B cell (primary cell): ENCODE measurements around the gene ABCG1. TPM values are rescaled to one million over a fixed set of nuclear protein-coding genes. Genes with fewer than 3 reads are reported as not detected.

Experiments
- ATAC-seq: fragments of 200-7000 bp; cut with Tn5 transposase; one replicate; pipeline ENCODE4 v1.10.0; 2021; ENCODE audit warnings: low read depth, mild to moderate bottlenecking, moderate number of reproducible peaks, moderate library complexity
- CTCF ChIA-PET: fragments of 350-600 bp; sonication (Branson Sonifier 250); formaldehyde crosslinking; loops from one replicate; lab custom pipeline; 2021; ENCODE audit warnings: antibody characterized with exemption, inconsistent platforms; lab: Charles Lee
- POLR2A ChIA-PET: fragments of 350-600 bp; sonication (Branson Sonifier 250); formaldehyde crosslinking; loops from one replicate; lab custom pipeline; 2021; ENCODE audit warnings: antibody characterized with exemption; lab: Charles Lee
- DNase-seq: peaks from one replicate; pipeline ENCODE4 v3.0.0; 2013
- H2AFZ ChIP-seq: 2 replicates; pipeline ENCODE4 v1.6.1; 2012; ENCODE audit warnings: mild to moderate bottlenecking, low read depth, low read length; ENCODE audit not compliant: insufficient read depth, poor library complexity, severe bottlenecking
- H3K27ac ChIP-seq, 2 donors: 1 replicate in 1 of 2; 2 replicates in 1 of 2; pipeline ENCODE4 v1.5.1; 2012 to 2013; ENCODE audit warnings: low read length in 2 of 2, mild to moderate bottlenecking in 2 of 2, moderate library complexity in 1 of 2
- H3K27me3 ChIP-seq, 4 experiments: fragments of 200-600 bp in 1 of 4; sonication (generic) in 1 of 4; replicated peaks in 1 of 4; 1 replicate in 2 of 4; 2 replicates in 2 of 4; pipeline versions ENCODE4 v1.6.1 to v1.7.0; 2013 to 2016; ENCODE audit warnings: low read length in 3 of 4, mild to moderate bottlenecking in 2 of 4, mixed read lengths in 1 of 4, moderate library complexity in 1 of 4; ENCODE audit not compliant: insufficient read depth in 4 of 4, control insufficient read depth in 3 of 4; ENCODE audit errors: control extremely low read depth in 1 of 4
- H3K36me3 ChIP-seq, 2 experiments: replicated peaks in 1 of 2; 1 replicate in 1 of 2; 2 replicates in 1 of 2; pipeline versions ENCODE4 v1.6.1 to v1.7.1; 2013; ENCODE audit warnings: low read length in 1 of 2; ENCODE audit not compliant: insufficient read depth in 2 of 2, control insufficient read depth in 1 of 2; ENCODE audit errors: control extremely low read depth in 1 of 2, extremely low read depth in 1 of 2
- H3K4me1 ChIP-seq, 2 donors: fragments of 200-600 bp in 1 of 2; sonication (generic) in 1 of 2; 1 replicate in 1 of 2; 2 replicates in 1 of 2; pipeline versions ENCODE4 v1.5.1 to v1.6.1; 2013 to 2017; ENCODE audit warnings: low read length in 2 of 2; ENCODE audit not compliant: control insufficient read depth in 2 of 2, insufficient read depth in 2 of 2
- H3K4me2 ChIP-seq: replicated peaks from 2 replicates; pipeline ENCODE3; 2012; ENCODE audit warnings: mild to moderate bottlenecking, low read depth, low read length; ENCODE audit not compliant: poor library complexity, severe bottlenecking
- H3K4me3 ChIP-seq, 5 experiments: fragments of 200-600 bp in 1 of 5; sonication (generic) in 1 of 5; 1 replicate in 3 of 5; 2 replicates in 2 of 5; pipeline versions ENCODE4 v1.5.1 to v1.7.0; 2011 to 2016; ENCODE audit warnings: low read length in 4 of 5, mild to moderate bottlenecking in 4 of 5, low read depth in 2 of 5, control low read depth in 1 of 5, moderate library complexity in 1 of 5; ENCODE audit not compliant: insufficient read depth in 1 of 5; ENCODE audit errors: control extremely low read depth in 1 of 5, extremely low read depth in 1 of 5
- H3K79me2 ChIP-seq: fragments of 200-600 bp; sonication (generic); one replicate; pipeline ENCODE4 v1.6.0; 2016; ENCODE audit warnings: low read length; ENCODE audit not compliant: control insufficient read depth, insufficient read depth
- H3K9ac ChIP-seq: fragments of 200-600 bp; sonication (generic); 2 replicates; pipeline ENCODE4 v1.6.1; 2017; ENCODE audit warnings: mild to moderate bottlenecking, low read length, moderate library complexity
- H3K9me3 ChIP-seq, 3 donors: one replicate each; pipeline versions ENCODE4 v1.6.1 to v1.7.1; 2013; ENCODE audit warnings: low read length in 2 of 3; ENCODE audit not compliant: control insufficient read depth in 2 of 3, insufficient read depth in 1 of 3; ENCODE audit errors: control extremely low read depth in 1 of 3
- H4K20me1 ChIP-seq: 2 replicates; pipeline ENCODE4 v1.6.0; 2012; ENCODE audit warnings: mild to moderate bottlenecking, low read length; ENCODE audit not compliant: insufficient read depth, control insufficient read depth, poor library complexity, severe bottlenecking
- H3K27ac Mint-ChIP-seq: one replicate; pipeline ENCODE4 v1.8.0; 2021; ENCODE audit warnings: mixed read lengths
- H3K27me3 Mint-ChIP-seq: one replicate; pipeline ENCODE4 v1.8.0; 2021; ENCODE audit warnings: mixed read lengths
- H3K4me1 Mint-ChIP-seq: one replicate; pipeline ENCODE4 v1.8.0; 2021; ENCODE audit warnings: mixed read lengths
- H3K4me3 Mint-ChIP-seq: one replicate; pipeline ENCODE4 v1.8.0; 2021; ENCODE audit warnings: mixed read lengths
- H3K9me3 Mint-ChIP-seq: one replicate; pipeline ENCODE4 v1.8.0; 2022; ENCODE audit warnings: mixed read lengths; ENCODE audit not compliant: insufficient read depth
- CTCF ChIP-seq: fragments of 200-600 bp; IDR thresholded peaks from one replicate; pipeline ENCODE4 v1.8.0; 2022; ENCODE audit warnings: antibody characterized with exemption, mild to moderate bottlenecking
- EZH2 ChIP-seq: IDR thresholded peaks from 2 replicates; pipeline ENCODE4 v1.6.1; 2012; ENCODE audit warnings: borderline replicate concordance, low read depth, mild to moderate bottlenecking, moderate library complexity, low read length; ENCODE audit not compliant: insufficient read depth, poor library complexity, severe bottlenecking
- WGBS: methylation state at CpG from one replicate; pipeline ENCODE4 v1.1.5; 2013; ENCODE audit warnings: missing lambda C conversion rate; ENCODE audit not compliant: insufficient coverage; 5-methylcytosine and 5-hydroxymethylcytosine counted together
- intact Hi-C: fragments of 100-400 bp; cut with micrococcal nuclease; formaldehyde crosslinking; loops from one replicate; pipeline ENCODE4 v1.10.0; 2022
- polyA plus RNA-seq: library from polyadenylated mRNA; depleted of rRNA; stranded (reverse); fragments of >200 nt; gene quantifications from 2 replicates; pipeline ENCODE4 v1.2.3, GENCODE V29; 2012
- total RNA-seq, 2 donors: library from RNA; stranded (reverse); fragments of 120-200 nt in 1 of 2; gene quantifications; 1 replicate in 1 of 2; 2 replicates in 1 of 2; pipeline versions ENCODE4 v1.2.3 to v1.2.4, GENCODE V29; 2013 to 2022

The ABCG1 gene
- total and polyA plus RNA-seq, 2 donors (not counting 1 experiment from before 2014, with no cell fraction given): 8.7 to 27.5 TPM

GRCh38 chr21:42298657-42299056, 79.7 kb downstream of the ABCG1 start:
- Histone ChIP-seq H3K27ac (no peak overlapping the region), H3K4me2 (no peak overlapping the region), H3K9me3 (no peaks in the 10 kb centered on the region), H4K20me1 (no peaks in the 10 kb centered on the region), H3K79me2 (no peaks in the 10 kb centered on the region), H3K9ac (no peak overlapping the region), H3K4me1 (no peaks in the 10 kb centered on the region), H2AFZ (no peak overlapping the region), H3K4me3 (no peak overlapping the region), H3K27me3 (no peaks in the 10 kb centered on the region), H3K36me3 (peaks cover 0 to 26% of the 10 kb centered on the region in 2 experiments)
- peaks cover 4% of the 10 kb centered on the region for H3K4me1 Mint-ChIP-seq
- H3K9me3 Mint-ChIP-seq: no peaks in the 10 kb centered on the region
- H3K27ac Mint-ChIP-seq: no peak overlapping the region
- intact Hi-C loops: no loop called here
- WGBS: 95% methylated on average over 4 of the region's 5 CpGs
- ChIA-PET CTCF (interaction anchor here (1.4 kb wide), 1 partner anchor 39 kb away, joined by 4 read pairs; no protein-coding TSS in a partner anchor), POLR2A (no interaction called here)
- no peaks in the 10 kb centered on the region for H3K27me3 Mint-ChIP-seq
- TF ChIP-seq EZH2: no peak
- TF ChIP-seq CTCF: no peak
- ATAC-seq (no peak), DNase-seq (no peak)
- H3K4me3 Mint-ChIP-seq: no peak overlapping the region

GRCh38 chr21:42299324-42300044, 80.5 kb downstream of the ABCG1 start:
- ATAC-seq (no peak), DNase-seq (no peak)
- peaks cover 4% of the 10 kb centered on the region for H3K4me1 Mint-ChIP-seq
- ChIA-PET CTCF (interaction anchor here (1.4 kb wide), 1 partner anchor 40 kb away, joined by 4 read pairs; no protein-coding TSS in a partner anchor), POLR2A (no interaction called here)
- H3K27me3 Mint-ChIP-seq: no peaks in the 10 kb centered on the region
- no peaks in the 10 kb centered on the region for H3K4me1 ChIP-seq
- no peak overlapping the region for H3K27ac ChIP-seq
- peaks cover 0 to 23% of the 10 kb centered on the region in 2 experiments for H3K36me3 ChIP-seq
- H3K9me3 ChIP-seq: no peaks in the 10 kb centered on the region
- H3K4me3 Mint-ChIP-seq: no peak overlapping the region
- H3K27ac Mint-ChIP-seq: no peak overlapping the region
- intact Hi-C loops: no loop called here
- H3K9ac ChIP-seq: no peak overlapping the region
- H2AFZ ChIP-seq: no peak overlapping the region
- TF ChIP-seq EZH2 (no peak), CTCF (no peak)
- H3K4me2 ChIP-seq: no peak overlapping the region
- H4K20me1 ChIP-seq: no peaks in the 10 kb centered on the region
- H3K9me3 Mint-ChIP-seq: no peaks in the 10 kb centered on the region
- H3K27me3 ChIP-seq: no peaks in the 10 kb centered on the region
- no peak overlapping the region for H3K4me3 ChIP-seq
- no peaks in the 10 kb centered on the region for H3K79me2 ChIP-seq
- WGBS: 90% methylated on average over 17 of the region's 20 CpGs
